Endodermal cell (in vitro differentiated cells): ENCODE measurements around the gene NT5C. TPM values are rescaled to one million over a fixed set of nuclear protein-coding genes. Genes with fewer than 3 reads are reported as not detected.

Source experiments
- DNase-seq: peaks from one replicate; pipeline ENCODE4 v3.0.0-alpha.2; 2017
- H3K27ac ChIP-seq: 2 replicates; pipeline ENCODE4 v1.5.1; 2013; ENCODE audit warnings: mild to moderate bottlenecking, low read depth, low read length, moderate library complexity
- H3K27me3 ChIP-seq: 2 replicates; pipeline ENCODE4 v1.6.1; 2013; ENCODE audit warnings: mild to moderate bottlenecking, low read length, moderate library complexity; ENCODE audit not compliant: insufficient read depth, control insufficient read depth, poor library complexity, severe bottlenecking
- H3K36me3 ChIP-seq: 2 replicates; pipeline ENCODE4 v1.7.0; 2013; ENCODE audit warnings: mild to moderate bottlenecking, low read length, moderate library complexity; ENCODE audit not compliant: control insufficient read depth, insufficient read depth
- H3K4me1 ChIP-seq: one replicate; pipeline ENCODE4 v1.7.0; 2013; ENCODE audit warnings: low read length; ENCODE audit not compliant: control insufficient read depth, insufficient read depth
- H3K4me3 ChIP-seq: 2 replicates; pipeline ENCODE4 v1.5.1; 2013; ENCODE audit warnings: mild to moderate bottlenecking, low read length, moderate library complexity
- H3K9ac ChIP-seq: 2 replicates; pipeline ENCODE4 v1.6.1; 2013; ENCODE audit warnings: mild to moderate bottlenecking, low read length, moderate library complexity; ENCODE audit not compliant: poor library complexity, severe bottlenecking; ENCODE audit errors: extremely low read depth
- H3K9me3 ChIP-seq: 2 replicates; pipeline ENCODE4 v1.6.1; 2013; ENCODE audit warnings: mild to moderate bottlenecking, low read length, moderate library complexity; ENCODE audit not compliant: control insufficient read depth
- H3K27ac Mint-ChIP-seq: 2 replicates; pipeline ENCODE4 v1.8.0; 2020; ENCODE audit warnings: mixed read lengths
- H3K27me3 Mint-ChIP-seq: 2 replicates; pipeline ENCODE4 v1.8.0; 2021; ENCODE audit warnings: mild to moderate bottlenecking, mixed read lengths; ENCODE audit not compliant: insufficient read depth
- H3K36me3 Mint-ChIP-seq: 2 replicates; pipeline ENCODE4 v1.8.0; 2020; ENCODE audit warnings: low read depth, mixed read lengths
- H3K4me1 Mint-ChIP-seq: 2 replicates; pipeline ENCODE4 v1.8.0; 2020; ENCODE audit warnings: mixed read lengths
- H3K4me3 Mint-ChIP-seq: 2 replicates; pipeline ENCODE4 v1.8.0; 2020; ENCODE audit warnings: mild to moderate bottlenecking, moderate library complexity, mixed read lengths
- H3K9me3 Mint-ChIP-seq: 2 replicates; pipeline ENCODE4 v1.8.0; 2020; ENCODE audit warnings: mild to moderate bottlenecking, mixed read lengths
- CTCF ChIP-seq: fragments of 200-600 bp; sonication (generic); conservative IDR thresholded peaks from 2 replicates; pipeline ENCODE4 v1.5.0; 2021; ENCODE audit warnings: antibody characterized with exemption, mild to moderate bottlenecking
- WGBS, 2 experiments: methylation state at CpG; one replicate each; pipeline versions ENCODE4 v1.1.5 to v1.1.7; 2013; ENCODE audit warnings: missing lambda C conversion rate in 2 of 2, mixed read lengths in 1 of 2; ENCODE audit not compliant: insufficient coverage in 1 of 2, insufficient read length in 1 of 2; 5-methylcytosine and 5-hydroxymethylcytosine counted together
- total RNA-seq, 2 donors: library from RNA; stranded (reverse); fragmentation: NEBNext Ultra II Directional in 1 of 2; extraction: Animal tissue kit (Norgen Biotek cat#: 25700) in 1 of 2; gene quantifications; 2 replicates in 1 of 2; 3 replicates in 1 of 2; pipeline ENCODE4 v1.2.1, GENCODE V29; 2021

NT5C gene
- total RNA-seq, 2 donors from 2014 or later: 69.1 to 80.3 TPM

GRCh38 chr17:75124041-75124818, 7.3 kb downstream of the NT5C start:
- Histone ChIP-seq H3K4me1 (no peaks in the 10 kb centered on the region), H3K9ac (no peak overlapping the region), H3K27ac (no peak overlapping the region), H3K36me3 (peaks cover 47% of the 10 kb centered on the region), H3K9me3 (no peaks in the 10 kb centered on the region), H3K27me3 (no peaks in the 10 kb centered on the region), H3K4me3 (no peak overlapping the region)
- H3K27ac Mint-ChIP-seq: peak overlapping the region; percentile 44
- no peaks in the 10 kb centered on the region for H3K4me1 Mint-ChIP-seq
- DNase-seq: no peak
- H3K4me3 Mint-ChIP-seq: no peak overlapping the region
- TF ChIP-seq CTCF: no peak
- no peaks in the 10 kb centered on the region for H3K27me3 Mint-ChIP-seq
- peaks cover 38% of the 10 kb centered on the region for H3K36me3 Mint-ChIP-seq
- H3K9me3 Mint-ChIP-seq: no peaks in the 10 kb centered on the region
- 96 to 97% methylated on average over 9 to 19 of the region's 19 CpGs for WGBS, 2 experiments

- no peaks in the 10 kb centered on the region for H3K9me3 Mint-ChIP-seq
- no peaks in the 10 kb centered on the region for H3K27me3 Mint-ChIP-seq
- no peaks in the 10 kb centered on the region for H3K27me3 ChIP-seq
- peaks cover 58% of the 10 kb centered on the region for H3K36me3 ChIP-seq
- 96 to 97% methylated on average over 14 of the region's 14 CpGs for WGBS, 2 experiments
- H3K27ac Mint-ChIP-seq: peak overlapping the region; percentile 44
- H3K27ac ChIP-seq: no peak overlapping the region
- peaks cover 2% of the 10 kb centered on the region for H3K4me1 ChIP-seq
- no peaks in the 10 kb centered on the region for H3K9me3 ChIP-seq
- no peak overlapping the region for H3K4me3 Mint-ChIP-seq
- TF ChIP-seq CTCF: no peak
- H3K9ac ChIP-seq: no peak overlapping the region
- H3K4me1 Mint-ChIP-seq: peaks cover 13% of the 10 kb centered on the region
- no peak overlapping the region for H3K4me3 ChIP-seq
- no peak for DNase-seq
- H3K36me3 Mint-ChIP-seq: peaks cover 58% of the 10 kb centered on the region
These were observed 13.2 kb downstream of the NT5C start for GRCh38 chr17:75118307-75118706.

GRCh38 chr17:75116737-75117136, 14.8 kb downstream of the NT5C start:
- no peak overlapping the region for H3K27ac Mint-ChIP-seq
- Histone ChIP-seq H3K9me3 (no peaks in the 10 kb centered on the region), H3K27ac (no peak overlapping the region), H3K9ac (no peak overlapping the region), H3K27me3 (no peaks in the 10 kb centered on the region), H3K4me3 (no peak overlapping the region), H3K36me3 (peaks cover 61% of the 10 kb centered on the region), H3K4me1 (peaks cover 2% of the 10 kb centered on the region)
- peaks cover 13% of the 10 kb centered on the region for H3K4me1 Mint-ChIP-seq
- H3K4me3 Mint-ChIP-seq: no peak overlapping the region
- WGBS, 2 experiments: 94 to 96% methylated on average over 8 to 9 of the region's 9 CpGs
- no peak for DNase-seq
- no peak for TF ChIP-seq CTCF
- no peaks in the 10 kb centered on the region for H3K9me3 Mint-ChIP-seq
- H3K27me3 Mint-ChIP-seq: no peaks in the 10 kb centered on the region
- peaks cover 64% of the 10 kb centered on the region for H3K36me3 Mint-ChIP-seq
